ENCODE results near the gene TYW1.
"Not testable (repeated sequence)": the region's sequence is repeated elsewhere in the genome, so short reads cannot be mapped to it uniquely, and the experiment has no call there.

TYW1 gene

GRCh38 chr7:66964411-66964810, 32.2 kb upstream of the TYW1 start:
- no peaks in the 10 kb centered on the region for H3K27me3 ChIP-seq (ENCODE audit: low read length)
- H3K9me3 ChIP-seq (ENCODE audit: insufficient read depth, low read length): no peaks in the 10 kb centered on the region
- H3K4me2 ChIP-seq (ENCODE audit: low read depth, low read length, poor library complexity, severe bottlenecking): no peak overlapping the region
- H3F3A ChIP-seq (ENCODE audit: insufficient read depth): no peaks in the 10 kb centered on the region
- no peak overlapping the region for H3K27ac ChIP-seq (ENCODE audit: low read depth, low read length)
- H2AFZ ChIP-seq (ENCODE audit: low read depth, low read length, severe bottlenecking): no peak overlapping the region
- H3K4me3 ChIP-seq (ENCODE audit: insufficient read depth, low read length, poor library complexity, severe bottlenecking): no peak overlapping the region
- peaks cover 3% of the 10 kb centered on the region; the same call in 1 of the 2 replicates for H3K36me3 ChIP-seq (ENCODE audit: low read length)
- no peaks in the 10 kb centered on the region for H3K9me2 ChIP-seq (replicated peaks; ENCODE audit: insufficient read depth, low read length)
- TF ChIP-seq CTCF (IDR thresholded peaks at IDR 0.05; ENCODE audit: insufficient read depth, low read length, poor library complexity, severe bottlenecking) (no peak), EZH2phosphoT487 (conservative IDR thresholded peaks at IDR 0.05; ENCODE audit: low read length) (no peak)
- no peaks in the 10 kb centered on the region for H4K20me1 ChIP-seq (ENCODE audit: low read depth, low read length)
- H3K9ac ChIP-seq (ENCODE audit: low read length): no peak overlapping the region
- H3K79me2 ChIP-seq (ENCODE audit: insufficient read depth, low read length): no peaks in the 10 kb centered on the region

- H3F3A ChIP-seq (ENCODE audit: insufficient read depth): no peaks in the 10 kb centered on the region
- H3K9me3 ChIP-seq (ENCODE audit: insufficient read depth, low read length): no peaks in the 10 kb centered on the region
- no peak overlapping the region for H3K4me3 ChIP-seq (ENCODE audit: insufficient read depth, low read length, poor library complexity, severe bottlenecking)
- H3K4me2 ChIP-seq (ENCODE audit: low read depth, low read length, poor library complexity, severe bottlenecking): no peak overlapping the region
- H3K9ac ChIP-seq (ENCODE audit: low read length): no peak overlapping the region
- no peak for TF ChIP-seq CTCF (IDR thresholded peaks at IDR 0.05; ENCODE audit: insufficient read depth, low read length, poor library complexity, severe bottlenecking)
- no peak for TF ChIP-seq EZH2phosphoT487 (conservative IDR thresholded peaks at IDR 0.05; ENCODE audit: low read length)
- H3K9me2 ChIP-seq (replicated peaks; ENCODE audit: insufficient read depth, low read length): no peaks in the 10 kb centered on the region
- H2AFZ ChIP-seq (ENCODE audit: low read depth, low read length, severe bottlenecking): no peak overlapping the region
- H4K20me1 ChIP-seq (ENCODE audit: low read depth, low read length): no peaks in the 10 kb centered on the region
- no peaks in the 10 kb centered on the region for H3K79me2 ChIP-seq (ENCODE audit: insufficient read depth, low read length)
- H3K36me3 ChIP-seq (ENCODE audit: low read length): no peaks in the 10 kb centered on the region
- H3K27me3 ChIP-seq (ENCODE audit: low read length): no peaks in the 10 kb centered on the region
- no peak overlapping the region for H3K27ac ChIP-seq (ENCODE audit: low read depth, low read length)
Observed at GRCh38 chr7:66967029-66967428, 29.6 kb upstream of the TYW1 start.

DNA sequence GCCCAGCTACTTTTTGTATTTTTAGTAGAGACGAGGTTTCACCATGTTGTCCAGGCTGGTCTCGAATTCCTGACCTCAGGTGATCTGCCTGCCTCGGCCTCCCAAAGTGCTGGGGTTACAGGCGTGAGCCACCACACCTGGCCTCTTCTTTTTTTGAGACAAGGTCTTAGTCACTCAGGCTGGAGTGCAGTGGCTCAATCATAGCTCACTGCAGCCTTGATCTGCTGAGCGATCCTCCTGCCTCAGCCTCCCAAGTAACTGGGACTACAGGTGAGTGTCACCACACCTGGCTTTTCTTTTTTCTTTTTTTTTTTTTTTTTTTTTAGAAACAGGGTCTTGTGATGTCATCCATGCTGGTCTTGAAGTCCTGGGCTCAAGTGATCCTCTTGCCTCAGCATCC, 27.6 kb upstream of the TYW1 start:
- H3K9me2 ChIP-seq (replicated peaks; ENCODE audit: insufficient read depth, low read length); H3K4me2 ChIP-seq (ENCODE audit: low read depth, low read length, poor library complexity, severe bottlenecking); H4K20me1 ChIP-seq (ENCODE audit: low read depth, low read length); H3K27ac ChIP-seq (ENCODE audit: low read depth, low read length); H3K4me3 ChIP-seq (ENCODE audit: insufficient read depth, low read length, poor library complexity, severe bottlenecking); H3K9me3 ChIP-seq (ENCODE audit: insufficient read depth, low read length); H3K36me3 ChIP-seq (ENCODE audit: low read length); H3K79me2 ChIP-seq (ENCODE audit: insufficient read depth, low read length); H3K27me3 ChIP-seq (ENCODE audit: low read length); H2AFZ ChIP-seq (ENCODE audit: low read depth, low read length, severe bottlenecking); H3K9ac ChIP-seq (ENCODE audit: low read length); H3F3A ChIP-seq (ENCODE audit: insufficient read depth): not testable (repeated sequence)

DNA sequence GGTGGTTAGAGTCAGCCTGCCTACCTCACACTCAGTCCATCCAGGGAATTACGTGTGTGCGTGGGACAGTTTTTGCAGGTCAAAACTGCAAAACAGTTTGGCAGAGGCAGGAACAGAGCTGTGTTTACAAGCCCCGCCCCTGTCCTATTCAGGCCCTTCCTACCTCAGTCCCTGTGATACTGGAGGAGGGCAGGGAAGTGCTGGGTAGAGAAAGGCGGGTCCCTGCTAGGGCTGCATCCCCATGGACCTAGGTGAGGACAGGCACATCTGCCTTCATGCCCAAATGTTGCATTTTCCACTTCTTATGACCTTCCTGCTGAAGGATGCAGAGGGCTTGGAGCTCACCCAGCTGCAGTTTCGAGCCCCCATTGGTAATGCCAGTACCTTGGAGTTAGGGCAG, 26.3 kb upstream of the TYW1 start:
- H2AFZ ChIP-seq (ENCODE audit: low read depth, low read length, severe bottlenecking): no peak overlapping the region

More for the DNA sequence above, 26.3 kb upstream of the TYW1 start:
- Histone ChIP-seq H4K20me1 (ENCODE audit: low read depth, low read length) (no peaks in the 10 kb centered on the region), H3K9me3 (ENCODE audit: insufficient read depth, low read length) (no peaks in the 10 kb centered on the region), H3K27ac (ENCODE audit: low read depth, low read length) (no peak overlapping the region), H3K27me3 (ENCODE audit: low read length) (no peaks in the 10 kb centered on the region), H3K36me3 (ENCODE audit: low read length) (no peaks in the 10 kb centered on the region), H3K79me2 (ENCODE audit: insufficient read depth, low read length) (no peaks in the 10 kb centered on the region), H3K9ac (ENCODE audit: low read length) (no peak overlapping the region), H3K4me3 (ENCODE audit: insufficient read depth, low read length, poor library complexity, severe bottlenecking) (no peak overlapping the region), H3F3A (ENCODE audit: insufficient read depth) (no peaks in the 10 kb centered on the region), H3K9me2 (replicated peaks; ENCODE audit: insufficient read depth, low read length) (no peaks in the 10 kb centered on the region), H3K4me2 (ENCODE audit: low read depth, low read length, poor library complexity, severe bottlenecking) (no peak overlapping the region)
- no peak for TF ChIP-seq EZH2phosphoT487 (conservative IDR thresholded peaks at IDR 0.05; ENCODE audit: low read length)
- no peak for TF ChIP-seq CTCF (IDR thresholded peaks at IDR 0.05; ENCODE audit: insufficient read depth, low read length, poor library complexity, severe bottlenecking)
